Activated T-cell treated with anti-CD3 and anti-CD28 coated beads, Interleukin-2, amount 50 U/mL, for 1 hour (primary cell): Measurements from ENCODE around the gene GTF2F1.
"Not testable (repeated sequence)": the region's sequence is repeated elsewhere in the genome, so short reads cannot be mapped to it uniquely, and the experiment has no call there.

Source experiments
- DNase-seq: peaks from one replicate; pipeline ENCODE4 v3.0.0-alpha.2; 2020

GTF2F1 gene

DNA sequence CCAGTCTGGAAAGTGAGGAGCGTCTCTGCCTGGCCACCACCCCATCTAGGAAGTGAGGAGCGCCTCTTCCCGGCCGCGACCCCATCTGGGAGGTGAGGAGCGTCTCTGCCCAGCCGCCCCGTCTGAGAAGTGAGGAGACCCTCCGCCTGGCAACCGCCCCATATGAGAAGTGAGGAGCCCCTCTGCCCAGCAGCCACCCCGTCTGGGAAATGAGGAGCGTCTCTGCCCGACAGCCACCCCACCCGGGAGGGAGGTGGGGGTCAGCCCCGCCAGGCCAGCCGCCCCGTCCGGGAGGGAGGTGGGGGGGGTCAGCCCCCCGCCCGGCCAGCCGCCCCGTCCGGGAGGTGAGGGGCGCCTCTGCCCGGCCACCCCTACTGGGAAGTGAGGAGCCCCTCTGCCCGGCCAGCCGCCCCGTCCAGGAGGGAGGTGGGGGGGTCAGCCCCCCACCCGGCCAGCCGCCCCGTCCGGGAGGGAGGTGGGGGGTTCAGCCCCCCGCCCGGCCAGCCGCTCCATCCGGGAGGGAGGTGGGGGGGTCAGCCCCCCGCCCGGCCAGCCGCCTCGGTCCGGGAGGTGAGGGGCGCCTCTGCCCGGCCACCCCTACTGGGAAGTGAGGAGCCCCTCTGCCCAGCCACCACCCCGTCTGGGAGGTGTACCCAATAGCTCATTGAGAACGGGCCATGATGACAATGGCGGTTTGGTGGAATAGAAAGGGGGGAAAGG, 37.5 kb downstream of the GTF2F1 start:
- DNase-seq = not testable (repeated sequence)

DNA sequence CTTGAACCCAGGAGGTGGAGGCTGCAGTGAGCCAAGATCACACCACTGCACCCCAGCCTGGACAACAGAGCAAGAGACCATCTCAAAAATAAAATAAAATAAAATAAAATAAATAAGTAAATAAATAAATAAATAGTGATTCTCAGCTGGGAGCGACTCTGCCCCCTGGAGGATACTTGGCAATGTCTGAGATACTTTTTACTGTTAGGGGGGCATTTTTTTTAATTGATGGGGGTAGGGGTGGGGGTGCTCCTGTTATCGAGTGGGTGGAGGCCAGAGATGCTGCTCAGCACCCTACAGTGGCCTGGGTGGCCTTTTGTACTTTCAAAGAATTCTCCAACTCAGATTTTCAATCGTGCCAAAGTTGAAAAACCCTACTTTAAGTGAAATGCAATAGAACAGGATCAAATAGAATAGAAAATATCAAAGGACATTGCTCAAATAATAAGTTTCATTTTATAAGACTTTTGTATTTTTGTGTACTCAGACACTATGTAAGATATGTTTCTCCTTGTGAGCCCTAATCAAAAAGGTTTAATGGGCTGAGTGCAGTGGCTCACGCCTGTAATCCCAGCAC, 38.8 kb downstream of the GTF2F1 start:
- DNase-seq = no peak

DNA sequence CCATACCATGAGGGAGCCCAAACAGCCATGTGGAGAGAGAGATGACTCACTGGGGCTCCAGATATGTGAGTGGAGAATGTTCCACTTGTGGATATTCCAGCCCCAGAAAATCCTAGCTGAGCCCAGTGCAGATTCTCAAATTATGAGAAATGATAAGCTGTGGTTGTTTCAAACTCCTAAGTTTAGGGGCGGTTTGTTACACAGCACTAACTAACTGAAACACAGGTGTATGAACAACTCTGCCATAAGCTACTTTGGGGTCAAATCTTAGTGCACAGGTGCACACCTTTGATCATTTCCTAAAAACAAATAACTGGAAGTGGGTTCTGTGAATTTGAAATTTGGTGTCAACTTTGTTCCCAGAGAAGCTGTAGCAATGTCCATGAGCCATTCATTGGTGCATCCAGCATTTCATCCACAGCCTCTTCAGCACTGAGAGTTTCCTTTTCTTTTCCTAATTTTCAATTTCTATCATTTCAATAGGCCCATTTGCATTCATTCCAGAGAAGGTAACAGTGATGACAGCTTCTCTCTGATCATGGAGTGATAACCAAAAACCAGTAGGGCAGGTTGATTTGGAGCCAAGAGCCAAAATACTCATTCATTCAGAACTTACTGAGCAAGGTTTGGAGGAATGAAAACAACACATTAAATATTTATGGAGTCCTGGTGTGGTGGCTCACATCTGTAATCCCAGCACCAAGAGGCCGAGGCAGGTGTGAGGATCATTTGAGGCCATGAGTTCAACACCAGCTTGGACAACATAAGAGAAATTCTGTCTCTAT, 40.4 kb downstream of the GTF2F1 start:
- DNase-seq = no peak

DNA sequence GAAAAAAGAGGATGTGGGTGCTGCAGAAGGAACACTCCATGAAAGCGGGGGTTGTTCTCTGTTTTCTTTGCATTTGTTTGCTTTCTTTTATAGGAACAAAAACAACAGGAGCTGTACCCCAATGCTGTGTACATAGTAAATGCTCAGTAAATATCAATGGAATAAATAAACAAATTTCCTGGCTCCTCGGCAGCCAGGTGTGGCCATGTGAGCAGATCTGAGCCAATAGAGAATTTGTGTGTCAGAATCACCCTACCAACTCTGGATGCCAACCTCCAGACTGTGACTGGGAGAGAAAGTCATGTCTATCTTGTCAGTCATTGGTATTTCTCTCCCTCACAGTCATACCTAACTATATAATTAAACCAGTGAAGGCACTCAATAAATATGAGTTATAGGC, 42.3 kb downstream of the GTF2F1 start:
- no peak for DNase-seq

DNA sequence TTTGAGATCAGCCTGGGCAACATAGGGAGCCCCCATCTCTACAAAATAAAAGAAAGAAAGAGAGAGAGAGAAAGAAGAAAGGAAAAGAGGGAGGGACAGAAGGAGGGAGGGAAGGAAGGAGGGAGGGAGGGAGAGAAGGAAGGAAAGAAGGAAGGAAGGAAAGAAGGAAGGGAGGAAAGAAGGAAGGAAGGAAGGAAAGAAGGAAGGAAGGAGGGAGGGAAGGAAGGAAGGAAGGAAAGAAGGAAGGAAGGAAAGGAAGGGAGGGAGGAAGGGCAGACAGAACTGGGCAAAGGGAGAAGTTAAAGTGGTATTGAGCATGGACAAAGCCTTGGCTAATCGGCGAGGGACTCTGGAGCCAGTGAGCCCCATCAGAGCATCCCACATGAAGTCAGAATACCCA, 43.7 kb downstream of the GTF2F1 start:
- not testable (repeated sequence) for DNase-seq

DNA sequence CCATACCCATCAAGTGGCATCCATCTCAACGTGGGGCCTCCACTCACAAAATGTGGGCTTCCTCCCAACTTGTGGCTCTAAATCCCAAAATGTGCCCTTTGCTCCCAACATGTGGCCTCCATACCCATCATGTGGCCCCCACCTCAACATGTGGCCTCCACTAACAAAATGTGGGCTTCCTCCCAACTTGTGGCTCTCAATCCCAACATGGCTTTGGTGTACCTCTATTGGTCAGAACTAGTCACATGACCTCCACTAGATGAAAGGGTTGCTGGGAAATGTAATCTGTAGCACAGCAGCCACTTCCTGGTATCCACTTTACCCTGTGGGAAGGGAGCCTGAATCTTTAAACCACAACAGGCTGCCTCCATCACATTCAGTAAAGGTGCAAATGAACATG, 49.5 kb downstream of the GTF2F1 start:
- no peak for DNase-seq

DNA sequence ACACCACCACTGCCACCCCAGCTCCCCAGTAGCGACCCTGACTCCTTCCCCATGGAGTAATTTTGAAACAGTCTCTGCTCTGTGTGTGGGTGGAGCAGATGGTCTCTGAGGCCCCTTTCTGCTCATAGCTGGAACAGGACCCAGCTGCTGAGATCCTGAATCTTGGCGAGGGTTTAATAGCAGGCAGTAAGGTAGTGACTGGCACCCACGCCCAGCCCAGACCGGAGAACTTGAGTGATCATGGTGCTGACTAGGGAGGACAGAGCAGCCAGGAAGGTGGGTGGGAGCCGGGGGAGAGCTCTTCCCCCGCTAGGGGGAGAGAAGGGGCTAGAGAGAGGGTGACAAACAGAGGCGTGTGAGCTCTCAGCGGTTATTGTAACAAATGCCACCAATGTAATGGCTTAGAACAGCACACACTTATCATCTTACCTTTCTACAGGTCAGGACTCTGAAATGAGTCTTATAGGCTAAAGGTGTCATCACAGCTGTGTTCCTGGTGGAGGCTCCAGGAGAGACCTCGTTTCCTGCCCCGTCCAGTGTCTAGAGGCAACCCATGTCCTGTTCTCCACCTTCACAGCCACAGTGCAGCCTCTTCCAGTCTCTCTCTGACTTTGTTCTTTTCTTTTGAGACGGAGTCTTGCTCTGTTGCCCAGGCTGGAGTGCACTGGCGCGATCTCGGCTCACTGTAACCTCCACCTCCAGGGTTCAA, 52.3 kb downstream of the GTF2F1 start:
- DNase-seq = no peak

DNA sequence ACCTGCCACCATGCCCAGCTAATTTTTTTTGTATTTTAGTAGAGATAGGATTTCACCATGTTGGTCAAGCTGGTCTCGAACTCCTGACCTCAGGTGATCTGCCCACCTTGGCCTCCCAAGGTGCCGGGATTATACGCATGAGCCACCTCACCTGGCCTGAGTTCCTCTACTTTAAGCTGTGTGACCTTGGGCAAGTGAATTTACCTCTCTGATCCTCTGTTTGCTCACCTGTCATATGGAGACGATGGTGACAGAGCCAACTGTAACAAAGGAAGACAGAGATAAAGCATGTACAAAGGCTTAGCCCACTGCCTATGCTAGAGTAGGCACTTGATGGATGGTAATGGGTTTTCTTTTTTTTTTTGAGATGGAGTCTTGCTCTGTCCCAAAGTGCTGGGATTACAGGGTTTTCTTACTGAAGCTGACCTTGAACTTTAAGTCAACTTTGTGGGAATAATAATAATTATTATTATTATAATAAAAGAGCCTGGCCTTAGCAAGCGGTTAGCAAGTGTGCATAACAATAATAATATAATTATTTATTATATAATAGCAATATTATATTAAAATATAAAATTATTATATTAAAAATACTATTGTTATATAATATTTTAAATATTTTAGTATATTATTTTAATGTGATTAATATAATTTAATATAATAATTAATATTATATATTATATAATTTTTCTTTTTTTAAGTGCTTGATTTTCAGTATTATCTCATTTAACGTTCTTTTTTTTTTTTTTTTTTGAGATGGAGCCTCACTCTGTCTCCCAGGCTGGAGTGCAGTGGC, 58.3 kb downstream of the GTF2F1 start:
- DNase-seq = no peak

DNA sequence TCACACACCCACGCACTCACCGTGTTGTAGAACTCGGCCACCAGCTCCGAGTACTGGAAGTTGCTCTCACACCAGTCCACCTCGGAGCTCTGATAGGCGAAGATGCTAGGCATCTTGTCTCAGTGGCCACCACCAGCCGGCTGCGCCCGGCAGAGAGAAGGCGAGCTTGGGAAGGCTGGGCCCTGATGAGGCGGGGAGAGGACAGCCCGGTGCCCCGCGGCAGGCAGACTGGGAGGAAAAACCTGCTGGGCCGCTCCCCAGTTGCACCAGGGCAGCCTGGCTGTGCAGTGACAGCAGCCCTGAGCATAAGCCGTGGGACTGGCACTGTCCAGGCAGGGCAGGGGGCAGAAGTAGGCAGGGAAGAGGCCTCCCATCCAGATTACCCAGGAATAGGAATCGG, 59.5 kb downstream of the GTF2F1 start, which contains the start of gene ACER1:
Gene ACER1 (minus strand): TSS at position 174 of the 400 bp plus-strand sequence. CDS start 61 bp downstream, at position 113.
- DNase-seq = no peak
